ENCODE results near the gene RCSD1. TPM values are rescaled to one million over a fixed set of nuclear protein-coding genes. Genes with fewer than 3 reads are reported as not detected.

RCSD1 gene
- total and polyA plus RNA-seq, 10 of the 15 experiments (the other 5 are each of a cell fraction or from before 2014, with no cell fraction given) = 11.4 to 78.3 (median 71.6) TPM

DNA sequence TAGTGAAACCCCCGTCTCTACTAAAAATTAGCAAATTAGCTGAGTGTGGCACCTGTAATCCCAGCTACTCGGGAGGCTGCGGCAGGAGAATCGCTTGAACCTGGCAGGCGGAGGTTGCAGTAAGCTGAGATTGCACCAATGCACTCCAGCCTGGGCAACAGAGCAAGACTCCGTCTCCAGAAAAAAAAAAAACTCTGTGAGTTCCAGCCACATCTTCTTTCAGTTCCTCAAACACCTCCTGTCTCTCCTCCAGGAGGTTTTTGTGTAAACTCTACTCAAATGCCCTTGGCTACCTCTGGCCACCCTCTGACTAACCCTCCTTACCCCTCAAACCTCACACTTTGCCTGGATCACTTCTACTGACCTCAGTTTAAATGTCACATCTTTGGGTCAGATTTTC, 38.1 kb downstream of the RCSD1 start (continued):
- TF ChIP-seq CBFB (IDR thresholded peaks at IDR 0.05; ENCODE audit: low read depth) (no peak), DPF2 (IDR thresholded peaks at IDR 0.05) (0 out of 2 replicates have a peak, but pooled peaks have one; percentile 59), IKZF2 (IDR thresholded peaks at IDR 0.05) (peak; percentile 81 to 83), ZNF622 (IDR thresholded peaks at IDR 0.05) (no peak), BACH1 (IDR thresholded peaks at IDR 0.05; ENCODE audit: borderline replicate concordance) (no peak; the same call in 1 of the 2 replicates), TCF7 (IDR thresholded peaks at IDR 0.05; ENCODE audit: borderline replicate concordance) (no peak), BMI1 (IDR thresholded peaks at IDR 0.05; ENCODE audit: borderline replicate concordance) (no peak), HDGF (IDR thresholded peaks at IDR 0.05) (no peak), YBX1 (IDR thresholded peaks at IDR 0.05) (no peak), EZH2 (IDR thresholded peaks at IDR 0.05; ENCODE audit: borderline replicate concordance, control insufficient read depth, low read depth, low read length) (no peak), JUNB (IDR thresholded peaks at IDR 0.05) (no peak), RUNX3 (IDR thresholded peaks at IDR 0.05; ENCODE audit: low read length) (peak; percentile 80), ATF7 (IDR thresholded peaks at IDR 0.05; ENCODE audit: low read depth) (peak; percentile 26; the same call in 1 of the 2 replicates), RB1 (IDR thresholded peaks at IDR 0.05; ENCODE audit: borderline replicate concordance) (no peak), SREBF1 (IDR thresholded peaks at IDR 0.05; ENCODE audit: low read length) (no peak), SMAD1 (IDR thresholded peaks at IDR 0.05; ENCODE audit: low read depth, partially characterized antibody) (no peak), ASH2L (IDR thresholded peaks at IDR 0.05; ENCODE audit: borderline replicate concordance, low read depth) (no peak), SUPT20H (IDR thresholded peaks at IDR 0.05; ENCODE audit: borderline replicate concordance, control insufficient read depth, low read depth, low read length) (no peak), FOXK2 (IDR thresholded peaks at IDR 0.05) (no peak)
- TF ChIP-seq, protein P1, sequence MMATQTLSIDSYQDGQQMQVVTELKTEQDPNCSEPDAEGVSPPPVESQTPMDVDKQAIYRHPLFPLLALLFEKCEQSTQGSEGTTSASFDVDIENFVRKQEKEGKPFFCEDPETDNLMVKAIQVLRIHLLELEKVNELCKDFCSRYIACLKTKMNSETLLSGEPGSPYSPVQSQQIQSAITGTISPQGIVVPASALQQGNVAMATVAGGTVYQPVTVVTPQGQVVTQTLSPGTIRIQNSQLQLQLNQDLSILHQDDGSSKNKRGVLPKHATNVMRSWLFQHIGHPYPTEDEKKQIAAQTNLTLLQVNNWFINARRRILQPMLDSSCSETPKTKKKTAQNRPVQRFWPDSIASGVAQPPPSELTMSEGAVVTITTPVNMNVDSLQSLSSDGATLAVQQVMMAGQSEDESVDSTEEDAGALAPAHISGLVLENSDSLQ (IDR thresholded peaks at IDR 0.05) = no peak
- TF ChIP-seq, protein P2, sequence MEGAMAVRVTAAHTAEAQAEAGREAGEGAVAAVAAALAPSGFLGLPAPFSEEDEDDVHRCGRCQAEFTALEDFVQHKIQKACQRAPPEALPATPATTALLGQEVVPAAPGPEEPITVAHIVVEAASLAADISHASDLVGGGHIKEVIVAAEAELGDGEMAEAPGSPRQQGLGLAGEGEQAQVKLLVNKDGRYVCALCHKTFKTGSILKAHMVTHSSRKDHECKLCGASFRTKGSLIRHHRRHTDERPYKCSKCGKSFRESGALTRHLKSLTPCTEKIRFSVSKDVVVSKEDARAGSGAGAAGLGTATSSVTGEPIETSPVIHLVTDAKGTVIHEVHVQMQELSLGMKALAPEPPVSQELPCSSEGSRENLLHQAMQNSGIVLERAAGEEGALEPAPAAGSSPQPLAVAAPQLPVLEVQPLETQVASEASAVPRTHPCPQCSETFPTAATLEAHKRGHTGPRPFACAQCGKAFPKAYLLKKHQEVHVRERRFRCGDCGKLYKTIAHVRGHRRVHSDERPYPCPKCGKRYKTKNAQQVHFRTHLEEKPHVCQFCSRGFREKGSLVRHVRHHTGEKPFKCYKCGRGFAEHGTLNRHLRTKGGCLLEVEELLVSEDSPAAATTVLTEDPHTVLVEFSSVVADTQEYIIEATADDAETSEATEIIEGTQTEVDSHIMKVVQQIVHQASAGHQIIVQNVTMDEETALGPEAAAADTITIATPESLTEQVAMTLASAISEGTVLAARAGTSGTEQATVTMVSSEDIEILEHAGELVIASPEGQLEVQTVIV (IDR thresholded peaks at IDR 0.05; ENCODE audit: borderline replicate concordance, partially characterized antibody) = no peak
- TF ChIP-seq, protein P3, sequence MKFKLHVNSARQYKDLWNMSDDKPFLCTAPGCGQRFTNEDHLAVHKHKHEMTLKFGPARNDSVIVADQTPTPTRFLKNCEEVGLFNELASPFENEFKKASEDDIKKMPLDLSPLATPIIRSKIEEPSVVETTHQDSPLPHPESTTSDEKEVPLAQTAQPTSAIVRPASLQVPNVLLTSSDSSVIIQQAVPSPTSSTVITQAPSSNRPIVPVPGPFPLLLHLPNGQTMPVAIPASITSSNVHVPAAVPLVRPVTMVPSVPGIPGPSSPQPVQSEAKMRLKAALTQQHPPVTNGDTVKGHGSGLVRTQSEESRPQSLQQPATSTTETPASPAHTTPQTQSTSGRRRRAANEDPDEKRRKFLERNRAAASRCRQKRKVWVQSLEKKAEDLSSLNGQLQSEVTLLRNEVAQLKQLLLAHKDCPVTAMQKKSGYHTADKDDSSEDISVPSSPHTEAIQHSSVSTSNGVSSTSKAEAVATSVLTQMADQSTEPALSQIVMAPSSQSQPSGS (IDR thresholded peaks at IDR 0.05; ENCODE audit: low read length) = 0 out of 2 replicates have a peak, but pooled peaks have one; percentile 20
- TF ChIP-seq, protein P4, sequence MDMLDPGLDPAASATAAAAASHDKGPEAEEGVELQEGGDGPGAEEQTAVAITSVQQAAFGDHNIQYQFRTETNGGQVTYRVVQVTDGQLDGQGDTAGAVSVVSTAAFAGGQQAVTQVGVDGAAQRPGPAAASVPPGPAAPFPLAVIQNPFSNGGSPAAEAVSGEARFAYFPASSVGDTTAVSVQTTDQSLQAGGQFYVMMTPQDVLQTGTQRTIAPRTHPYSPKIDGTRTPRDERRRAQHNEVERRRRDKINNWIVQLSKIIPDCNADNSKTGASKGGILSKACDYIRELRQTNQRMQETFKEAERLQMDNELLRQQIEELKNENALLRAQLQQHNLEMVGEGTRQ (IDR thresholded peaks at IDR 0.05; ENCODE audit: borderline replicate concordance, low read depth, low read length) = no peak
- TF ChIP-seq, protein P5, sequence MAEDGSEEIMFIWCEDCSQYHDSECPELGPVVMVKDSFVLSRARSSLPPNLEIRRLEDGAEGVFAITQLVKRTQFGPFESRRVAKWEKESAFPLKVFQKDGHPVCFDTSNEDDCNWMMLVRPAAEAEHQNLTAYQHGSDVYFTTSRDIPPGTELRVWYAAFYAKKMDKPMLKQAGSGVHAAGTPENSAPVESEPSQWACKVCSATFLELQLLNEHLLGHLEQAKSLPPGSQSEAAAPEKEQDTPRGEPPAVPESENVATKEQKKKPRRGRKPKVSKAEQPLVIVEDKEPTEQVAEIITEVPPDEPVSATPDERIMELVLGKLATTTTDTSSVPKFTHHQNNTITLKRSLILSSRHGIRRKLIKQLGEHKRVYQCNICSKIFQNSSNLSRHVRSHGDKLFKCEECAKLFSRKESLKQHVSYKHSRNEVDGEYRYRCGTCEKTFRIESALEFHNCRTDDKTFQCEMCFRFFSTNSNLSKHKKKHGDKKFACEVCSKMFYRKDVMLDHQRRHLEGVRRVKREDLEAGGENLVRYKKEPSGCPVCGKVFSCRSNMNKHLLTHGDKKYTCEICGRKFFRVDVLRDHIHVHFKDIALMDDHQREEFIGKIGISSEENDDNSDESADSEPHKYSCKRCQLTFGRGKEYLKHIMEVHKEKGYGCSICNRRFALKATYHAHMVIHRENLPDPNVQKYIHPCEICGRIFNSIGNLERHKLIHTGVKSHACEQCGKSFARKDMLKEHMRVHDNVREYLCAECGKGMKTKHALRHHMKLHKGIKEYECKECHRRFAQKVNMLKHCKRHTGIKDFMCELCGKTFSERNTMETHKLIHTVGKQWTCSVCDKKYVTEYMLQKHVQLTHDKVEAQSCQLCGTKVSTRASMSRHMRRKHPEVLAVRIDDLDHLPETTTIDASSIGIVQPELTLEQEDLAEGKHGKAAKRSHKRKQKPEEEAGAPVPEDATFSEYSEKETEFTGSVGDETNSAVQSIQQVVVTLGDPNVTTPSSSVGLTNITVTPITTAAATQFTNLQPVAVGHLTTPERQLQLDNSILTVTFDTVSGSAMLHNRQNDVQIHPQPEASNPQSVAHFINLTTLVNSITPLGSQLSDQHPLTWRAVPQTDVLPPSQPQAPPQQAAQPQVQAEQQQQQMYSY (CRISPR knock-in tag; IDR thresholded peaks at IDR 0.05) = no peak

All from GM12878 (cell line).